HG02981 (cell line): ENCODE measurements around the gene PLCB4.

Experiments used
- ATAC-seq: cut with Tn5 transposase; IDR thresholded peaks from one replicate; pipeline ENCODE4 v1.9.1; 2021; ENCODE audit warnings: mild to moderate bottlenecking, moderate library complexity; ENCODE audit not compliant: unreplicated experiment

PLCB4 gene

GRCh38 chr20:9417665-9418064 lies 348.8 kb downstream of the PLCB4 start:
- no peak for ATAC-seq

- no peak for ATAC-seq
Measured at GRCh38 chr20:9422321-9423057, 353.6 kb downstream of the PLCB4 start.

GRCh38 chr20:9424551-9424950 lies 355.7 kb downstream of the PLCB4 start:
- ATAC-seq: no peak

GRCh38 chr20:9427430-9428291 lies 358.8 kb downstream of the PLCB4 start:
- ATAC-seq: no peak

GRCh38 chr20:9428292-9428607 lies 359.4 kb downstream of the PLCB4 start:
- no peak for ATAC-seq

- ATAC-seq: no peak
Measured at GRCh38 chr20:9439806-9440205, 370.9 kb downstream of the PLCB4 start.

- ATAC-seq: no peak
Measured at GRCh38 chr20:9440892-9441291, 372.0 kb downstream of the PLCB4 start.

- peak; percentile 89 for ATAC-seq
Measured at GRCh38 chr20:9441948-9442347, 373.1 kb downstream of the PLCB4 start.

- ATAC-seq: peak; percentile 79
Measured at GRCh38 chr20:9442858-9443257, 374.0 kb downstream of the PLCB4 start.

- ATAC-seq: no peak
Measured at GRCh38 chr20:9444921-9445320, 376.0 kb downstream of the PLCB4 start.

- no peak for ATAC-seq
Measured at GRCh38 chr20:9447182-9447581, 378.3 kb downstream of the PLCB4 start.

GRCh38 chr20:9453201-9453600 lies 384.3 kb downstream of the PLCB4 start:
- ATAC-seq: no peak

- ATAC-seq: no peak
Measured at GRCh38 chr20:9454791-9455190, 385.9 kb downstream of the PLCB4 start.

- no peak for ATAC-seq
Measured at GRCh38 chr20:9457136-9457535, 388.2 kb downstream of the PLCB4 start.

GRCh38 chr20:9458138-9458796 lies 389.4 kb downstream of the PLCB4 start:
- no peak for ATAC-seq

GRCh38 chr20:9460518-9460917 lies 391.6 kb downstream of the PLCB4 start:
- no peak for ATAC-seq

GRCh38 chr20:9467995-9468394 lies 399.1 kb downstream of the PLCB4 start:
- no peak for ATAC-seq

GRCh38 chr20:9474835-9475415 lies 406.0 kb downstream of the PLCB4 start:
- ATAC-seq: no peak

- no peak for ATAC-seq
Measured at GRCh38 chr20:9475456-9475855, 406.6 kb downstream of the PLCB4 start.

GRCh38 chr20:9476174-9476573 lies 407.3 kb downstream of the PLCB4 start:
- ATAC-seq: no peak

GRCh38 chr20:9476637-9477036 lies 407.8 kb downstream of the PLCB4 start:
- no peak for ATAC-seq
